ENCODE data around the gene MAFG.

Gene MAFG

DNA sequence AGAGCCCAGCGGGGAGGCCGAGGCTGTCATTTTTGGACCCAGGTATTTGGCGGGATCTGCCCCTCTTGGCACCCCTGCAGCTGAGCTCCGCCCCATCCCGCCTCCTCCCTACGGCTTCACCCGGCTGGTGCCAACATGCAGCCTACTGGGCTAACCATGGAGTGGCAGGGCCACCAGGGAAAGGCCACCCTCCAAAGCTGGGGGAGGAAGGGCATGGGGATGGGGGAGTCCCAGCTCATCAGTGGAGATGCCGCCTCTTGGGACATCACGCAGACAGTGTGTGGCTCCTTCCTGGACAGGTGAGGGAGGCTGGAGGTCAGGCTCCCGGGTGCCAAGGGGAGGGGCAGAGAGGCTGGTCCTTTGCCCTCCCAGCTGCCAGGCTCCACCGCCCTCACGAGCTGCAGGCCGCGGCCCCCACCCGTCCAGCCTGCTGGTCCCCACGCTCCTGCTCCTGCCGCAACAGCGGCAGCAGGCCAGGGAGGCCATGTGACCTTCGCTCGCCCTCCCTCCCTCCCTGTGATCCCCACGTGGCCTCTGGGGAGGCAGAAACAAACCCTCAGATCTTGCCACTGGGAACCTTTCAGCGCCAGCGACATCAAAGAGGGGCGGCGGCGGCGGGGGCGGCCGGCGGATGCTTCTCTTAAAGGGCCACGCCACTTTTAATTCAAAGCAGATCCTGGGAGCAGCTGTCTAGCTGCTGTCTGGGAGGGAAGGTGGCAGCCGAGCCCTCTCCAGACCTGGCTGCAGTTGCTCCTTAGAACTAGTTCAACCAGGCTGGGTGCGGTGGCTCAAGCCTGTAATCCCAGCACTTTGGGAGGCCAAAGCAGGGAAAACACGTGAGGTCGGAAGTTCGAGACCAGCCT is 40.2 kb upstream of the MAFG start:
- DNase-seq (ENCODE audit: extremely low read depth, low read depth), result peak; percentile 24
- no peak overlapping the region for H3K4me3 ChIP-seq (replicated peaks; ENCODE audit: low read depth, low read length)

DNA sequence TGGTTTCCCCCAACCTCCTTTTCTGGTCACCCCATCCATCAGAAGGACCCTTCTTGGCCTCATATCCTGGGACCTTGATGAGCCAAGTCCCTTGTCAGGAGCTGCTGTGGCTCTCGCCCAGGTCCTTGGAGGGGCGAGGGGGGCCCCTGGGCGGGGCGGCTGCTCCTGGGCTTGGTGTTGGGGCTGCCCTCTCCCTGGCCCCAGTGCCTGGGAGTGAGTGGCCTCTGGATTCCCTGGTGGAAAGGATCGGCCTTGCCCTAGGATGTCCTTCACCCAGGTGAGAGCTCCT is 39.7 kb upstream of the MAFG start:
- no peak for DNase-seq (ENCODE audit: extremely low read depth, low read depth)
- H3K4me3 ChIP-seq (replicated peaks; ENCODE audit: low read depth, low read length), result no peak overlapping the region
- TF ChIP-seq, protein P1, sequence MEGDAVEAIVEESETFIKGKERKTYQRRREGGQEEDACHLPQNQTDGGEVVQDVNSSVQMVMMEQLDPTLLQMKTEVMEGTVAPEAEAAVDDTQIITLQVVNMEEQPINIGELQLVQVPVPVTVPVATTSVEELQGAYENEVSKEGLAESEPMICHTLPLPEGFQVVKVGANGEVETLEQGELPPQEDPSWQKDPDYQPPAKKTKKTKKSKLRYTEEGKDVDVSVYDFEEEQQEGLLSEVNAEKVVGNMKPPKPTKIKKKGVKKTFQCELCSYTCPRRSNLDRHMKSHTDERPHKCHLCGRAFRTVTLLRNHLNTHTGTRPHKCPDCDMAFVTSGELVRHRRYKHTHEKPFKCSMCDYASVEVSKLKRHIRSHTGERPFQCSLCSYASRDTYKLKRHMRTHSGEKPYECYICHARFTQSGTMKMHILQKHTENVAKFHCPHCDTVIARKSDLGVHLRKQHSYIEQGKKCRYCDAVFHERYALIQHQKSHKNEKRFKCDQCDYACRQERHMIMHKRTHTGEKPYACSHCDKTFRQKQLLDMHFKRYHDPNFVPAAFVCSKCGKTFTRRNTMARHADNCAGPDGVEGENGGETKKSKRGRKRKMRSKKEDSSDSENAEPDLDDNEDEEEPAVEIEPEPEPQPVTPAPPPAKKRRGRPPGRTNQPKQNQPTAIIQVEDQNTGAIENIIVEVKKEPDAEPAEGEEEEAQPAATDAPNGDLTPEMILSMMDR (IDR thresholded peaks at IDR 0.05; ENCODE audit: low read depth, low read length, missing control alignments), result no peak

More for the DNA sequence above, 40.2 kb upstream of the MAFG start:
- TF ChIP-seq, protein P1 (IDR thresholded peaks at IDR 0.05; ENCODE audit: low read depth, low read length, missing control alignments), result no peak

DNA sequence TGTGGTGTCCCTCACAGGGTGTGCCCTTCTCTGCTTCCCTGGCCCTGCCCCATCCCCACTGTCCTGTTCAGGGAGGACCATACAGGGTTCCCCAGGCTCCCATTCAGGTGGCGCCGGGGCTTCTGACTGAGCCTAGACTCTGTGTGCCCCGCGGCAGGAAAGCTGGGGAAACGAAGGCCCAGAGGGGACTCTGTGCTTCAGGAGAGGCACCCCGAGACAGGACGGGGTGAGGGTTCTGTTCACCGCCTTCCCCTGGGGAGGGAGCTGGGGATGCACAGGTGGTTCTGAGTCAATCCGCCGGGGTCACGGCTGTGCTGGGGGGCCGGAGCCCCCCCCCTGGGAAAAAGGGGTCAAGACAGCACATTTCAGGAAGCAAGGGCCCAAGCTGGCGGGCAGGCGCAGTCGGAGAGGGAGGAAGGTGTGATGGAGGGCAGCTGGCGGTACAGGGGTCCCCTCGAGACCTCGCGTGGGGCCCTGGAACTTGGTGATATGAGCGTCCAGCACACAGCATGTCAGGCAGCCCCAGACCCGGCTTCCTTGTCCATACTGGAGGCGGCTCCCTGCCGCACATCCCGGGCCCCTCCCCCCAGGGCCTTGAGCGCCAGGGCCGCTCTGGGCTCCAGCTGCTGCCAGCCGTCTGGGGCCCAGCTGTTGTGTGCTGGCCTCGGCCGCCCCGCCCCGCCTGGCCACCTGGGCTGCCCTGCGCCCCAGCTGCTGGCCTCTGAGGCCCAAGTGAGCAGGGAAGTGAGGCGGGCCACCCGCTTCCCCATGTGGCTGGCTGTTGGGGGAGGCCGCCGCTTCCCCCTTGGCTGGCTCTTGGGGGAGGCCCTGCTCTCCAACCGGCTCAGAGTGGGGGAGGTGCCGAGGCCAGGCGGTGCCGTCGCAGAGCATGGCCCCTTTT is 39.1 kb upstream of the MAFG start:
- TF ChIP-seq, protein P1 (IDR thresholded peaks at IDR 0.05; ENCODE audit: low read depth, low read length, missing control alignments), result no peak
- no peak overlapping the region for H3K4me3 ChIP-seq (replicated peaks; ENCODE audit: low read depth, low read length)
- no peak for DNase-seq (ENCODE audit: extremely low read depth, low read depth)

DNA sequence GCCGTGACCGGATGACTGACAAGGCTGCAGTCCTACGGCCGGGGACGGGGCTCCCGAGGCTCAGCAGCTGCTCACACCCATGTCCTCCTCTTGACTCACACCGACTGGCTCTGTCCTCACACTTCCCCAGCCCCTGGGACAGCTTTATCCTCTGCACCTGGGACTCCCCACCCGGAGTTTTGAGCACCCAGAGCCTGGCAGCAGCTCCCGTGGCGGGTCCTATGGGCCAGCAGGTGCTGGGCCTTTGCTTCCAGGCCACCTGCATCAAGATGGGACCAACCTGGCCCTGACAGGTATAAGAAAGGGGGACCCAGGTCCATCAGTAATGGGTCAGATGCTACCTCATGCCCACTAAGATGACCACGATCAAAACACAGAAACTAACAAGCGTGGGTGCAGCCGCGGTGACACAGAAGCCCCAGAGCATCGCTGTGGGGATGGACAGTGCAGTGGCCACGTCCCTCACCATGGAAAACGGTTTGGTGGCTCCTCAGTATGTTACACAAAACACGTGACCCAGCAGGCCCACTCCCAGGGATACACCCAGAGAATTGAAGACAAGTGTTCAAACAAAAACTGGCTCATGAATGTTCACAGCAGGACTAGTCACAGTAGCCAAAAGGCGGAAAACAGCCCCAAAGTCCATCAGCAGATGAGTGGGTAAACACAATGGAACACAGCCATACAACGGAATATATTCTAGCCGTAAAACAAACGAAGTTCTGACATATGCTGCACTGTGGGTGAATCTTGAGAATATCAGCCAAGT is 36.7 kb upstream of the MAFG start:
- no peak overlapping the region for H3K4me3 ChIP-seq (replicated peaks; ENCODE audit: low read depth, low read length)
- TF ChIP-seq, protein P1 (IDR thresholded peaks at IDR 0.05; ENCODE audit: low read depth, low read length, missing control alignments), result no peak
- no peak for DNase-seq (ENCODE audit: extremely low read depth, low read depth)

DNA sequence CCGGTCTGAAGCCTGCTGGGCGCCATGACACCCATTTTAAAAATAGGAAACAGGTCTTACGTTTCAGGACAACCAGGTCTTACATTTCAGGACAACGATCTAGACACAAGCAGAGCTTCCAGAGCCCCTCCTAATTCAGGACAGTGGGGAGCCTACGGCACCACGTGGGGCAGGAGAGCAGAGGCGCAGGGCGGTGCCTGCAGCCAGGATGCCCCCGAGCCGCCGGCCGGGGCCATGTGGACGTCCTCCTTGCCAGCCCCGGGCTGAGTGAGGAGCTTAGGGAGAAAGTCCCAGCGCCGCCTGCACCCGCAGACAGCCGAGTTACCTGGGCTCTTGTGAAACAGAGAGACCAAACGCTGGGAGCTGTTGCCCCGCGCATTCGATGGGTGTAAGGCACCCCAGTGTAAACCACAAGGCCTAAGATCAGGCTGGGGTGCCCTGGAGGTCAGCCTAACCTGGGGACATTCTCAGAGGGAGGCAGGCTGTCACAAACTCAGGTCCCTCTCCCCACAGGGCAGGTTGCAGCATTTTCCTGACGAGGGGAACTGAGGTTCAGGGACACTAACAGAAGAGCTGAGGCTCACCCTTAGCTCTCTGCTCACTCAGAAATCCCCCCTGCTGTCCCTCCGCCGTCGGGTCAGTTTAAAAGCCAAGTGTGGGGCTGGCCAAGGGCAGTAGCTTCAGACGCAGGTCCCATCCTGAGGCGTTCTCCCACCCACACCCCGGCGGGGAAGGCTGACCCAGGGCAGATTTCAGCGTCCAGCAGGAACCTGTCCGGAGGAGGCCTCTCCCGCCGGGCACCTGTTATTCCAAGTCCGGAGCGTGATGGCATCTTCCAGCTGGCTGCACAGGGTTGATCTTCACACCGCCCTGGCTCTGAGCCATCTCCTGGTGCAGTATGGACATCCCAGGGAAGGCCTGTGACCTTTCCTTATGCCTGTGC is 35.2 kb upstream of the MAFG start:
- DNase-seq (ENCODE audit: extremely low read depth, low read depth), result no peak
- TF ChIP-seq, protein P1 (IDR thresholded peaks at IDR 0.05; ENCODE audit: low read depth, low read length, missing control alignments), result no peak
- no peak overlapping the region for H3K4me3 ChIP-seq (replicated peaks; ENCODE audit: low read depth, low read length)
